Stomach (tissue), 9 donors: ENCODE measurements around the gene CUL9. TPM values are rescaled to one million over a fixed set of nuclear protein-coding genes. Genes with fewer than 3 reads are reported as not detected.

ENCODE experiments used
- DNase-seq, 2 donors: peaks; one replicate each; pipeline versions ENCODE4 v3.0.0 to v3.0.0-alpha.2; 2013 to 2019
- H3K27ac ChIP-seq, 5 donors: fragments of 200-600 bp in 4 of 5; sonication (generic) in 4 of 5; one replicate each; pipeline ENCODE4 v1.5.1; 2013 to 2019; ENCODE audit warnings: mild to moderate bottlenecking in 1 of 5, moderate library complexity in 1 of 5
- H3K27me3 ChIP-seq, 3 donors: fragments of 200-600 bp; sonication (generic); one replicate each; pipeline ENCODE4 v1.5.1; 2017 to 2019; ENCODE audit warnings: mixed run types in 1 of 3
- H3K36me3 ChIP-seq, 4 donors: fragments of 200-600 bp; sonication (generic); 1 replicate in 3 of 4; 2 replicates in 1 of 4; pipeline ENCODE4 v1.5.1; 2016 to 2019
- H3K4me1 ChIP-seq, 4 donors: fragments of 200-600 bp; sonication (generic); one replicate each; pipeline ENCODE4 v1.5.1; 2016 to 2019
- H3K4me3 ChIP-seq, 4 donors: fragments of 200-600 bp; sonication (generic) in 3 of 4; one replicate each; pipeline ENCODE4 v1.5.1; 2016 to 2019; ENCODE audit warnings: mild to moderate bottlenecking in 1 of 4
- H3K9me3 ChIP-seq, 4 donors: fragments of 200-600 bp; sonication (generic); one replicate each; pipeline ENCODE4 v1.5.1; 2016 to 2019
- CTCF ChIP-seq, 7 experiments: fragments of 450-650 bp in 4 of 7; fragments of 200-600 bp in 3 of 7; sonication (generic) in 3 of 7; IDR thresholded peaks; one replicate each; pipeline ENCODE4 v1.5.1; 2016 to 2019; ENCODE audit warnings: antibody characterized with exemption in 7 of 7, control low read depth in 2 of 7, mild to moderate bottlenecking in 1 of 7
- EP300 ChIP-seq: sonication (generic); formaldehyde crosslinking; IDR thresholded peaks from one replicate; pipeline ENCODE4 v1.6.1; 2017; ENCODE audit warnings: antibody characterized with exemption
- POLR2A ChIP-seq, 4 donors: fragments of 450-650 bp; IDR thresholded peaks; one replicate each; pipeline ENCODE4 v1.6.1; 2016; ENCODE audit warnings: antibody characterized with exemption in 4 of 4, control low read depth in 2 of 4, mild to moderate bottlenecking in 1 of 4, moderate library complexity in 1 of 4
- POLR2AphosphoS5 ChIP-seq, 3 donors: sonication (generic); formaldehyde crosslinking; IDR thresholded peaks; one replicate each; pipeline ENCODE4 v1.6.1; 2016; ENCODE audit warnings: antibody characterized with exemption in 3 of 3
- WGBS, 5 donors: extraction: QIAGEN DNeasy Blood & Tissue Kit in 3 of 5; methylation state at CpG; one replicate each; pipeline versions ENCODE4 v1.1.5 to v1.1.7; 2013 to 2018; 5-methylcytosine and 5-hydroxymethylcytosine counted together
- intact Hi-C: fragments of 100-400 bp; cut with DNase I; formaldehyde crosslinking; loops from one replicate; pipeline ENCODE4 v1.15.1; 2023; ENCODE audit warnings: low total_unique reads
- polyA plus RNA-seq, 3 donors: library from polyadenylated mRNA; stranded (reverse); fragments of 200-250 nt; gene quantifications; one replicate each; pipeline ENCODE4 v1.2.3, GENCODE V29; 2013
- total RNA-seq, 5 donors: library from RNA; depleted of rRNA; stranded (reverse); fragments of >200 nt; gene quantifications; one replicate each; pipeline versions ENCODE4 v1.1.0 to v1.2.3, GENCODE V29; 2014 to 2016
- donor health status: healthy with polysubstance abuse.
- donor health status: Bipolar disorder and iron deficiency.
- donor health status: healthy.

Gene CUL9
- total and polyA plus RNA-seq, 8 donors = 22.8 to 120 (median 45.0) TPM

DNA sequence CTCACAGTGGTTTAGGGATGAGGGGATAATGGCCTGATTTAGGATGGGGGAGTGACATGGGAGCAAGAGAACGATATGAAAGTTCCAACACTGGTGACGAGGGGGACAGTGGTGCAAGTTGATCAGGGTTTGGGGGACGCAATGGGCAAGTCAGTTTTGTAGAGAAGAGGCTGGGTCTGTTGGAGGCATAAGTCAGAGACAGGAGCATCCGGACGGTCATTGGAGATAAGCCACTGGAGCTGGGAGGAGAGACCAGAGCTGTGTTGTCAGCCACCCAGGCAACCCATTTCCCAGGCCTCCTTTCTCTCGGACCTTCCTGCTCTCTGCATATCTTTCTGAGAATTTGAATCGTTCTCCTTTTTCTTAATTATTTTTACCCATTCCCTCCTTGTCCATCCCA is 37.8 kb downstream of the CUL9 start:
- H3K36me3 ChIP-seq = peaks cover 25 to 98% (median 89%) of the 10 kb centered on the region in 4 donors
- H3K27me3 ChIP-seq = no peaks in the 10 kb centered on the region
- no peak for TF ChIP-seq EP300
- TF ChIP-seq CTCF (IDR thresholded peaks at IDR 0.05) = no peak
- TF ChIP-seq POLR2AphosphoS5 (IDR thresholded peaks at IDR 0.05) = no peak
- no peak for TF ChIP-seq POLR2A (IDR thresholded peaks at IDR 0.05)
- intact Hi-C loops = no loop called here
- WGBS, 5 donors = 86 to 95% (median 91%) methylated on average over 7 of the region's 7 CpGs
- DNase-seq = no peak
- no peaks in the 10 kb centered on the region for H3K9me3 ChIP-seq
- H3K4me3 ChIP-seq = no peak overlapping the region
- H3K4me1 ChIP-seq = peaks cover 0 to 16% (median 0%) of the 10 kb centered on the region in 4 donors
- H3K27ac ChIP-seq = no peak overlapping the region

DNA sequence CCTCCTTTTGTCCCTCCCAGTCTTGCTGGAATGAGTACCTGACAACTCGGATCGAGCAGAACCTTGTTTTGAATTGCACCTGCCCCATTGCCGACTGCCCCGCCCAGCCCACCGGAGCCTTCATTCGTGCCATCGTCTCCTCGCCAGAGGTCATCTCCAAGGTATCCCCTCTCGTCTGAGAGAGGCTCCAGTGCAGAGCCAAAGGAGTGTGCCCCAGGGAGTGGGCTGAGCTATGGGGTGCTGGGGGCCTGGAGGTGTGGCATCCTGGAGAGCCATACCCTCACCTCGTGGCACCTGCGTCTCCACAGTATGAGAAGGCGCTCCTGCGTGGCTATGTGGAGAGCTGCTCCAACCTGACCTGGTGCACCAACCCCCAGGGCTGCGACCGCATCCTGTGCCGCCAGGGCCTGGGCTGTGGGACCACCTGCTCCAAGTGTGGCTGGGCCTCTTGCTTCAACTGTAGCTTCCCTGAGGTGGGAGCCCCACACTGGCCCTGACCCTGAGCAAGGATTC is 38.5 kb downstream of the CUL9 start:
- Histone ChIP-seq H3K4me3 (no peak overlapping the region), H3K27ac (no peak overlapping the region), H3K27me3 (no peaks in the 10 kb centered on the region), H3K4me1 (peaks cover 0 to 19% (median 0%) of the 10 kb centered on the region in 4 donors), H3K9me3 (no peaks in the 10 kb centered on the region), H3K36me3 (peaks cover 22 to 97% (median 86%) of the 10 kb centered on the region in 4 donors)
- TF ChIP-seq CTCF (IDR thresholded peaks at IDR 0.05) (no peak), POLR2A (IDR thresholded peaks at IDR 0.05) (no peak), POLR2AphosphoS5 (IDR thresholded peaks at IDR 0.05) (no peak), EP300 (no peak)
- WGBS, 5 donors = 88 to 91% (median 90%) methylated on average over 16 of the region's 16 CpGs
- DNase-seq = no peak
- intact Hi-C loops = no loop called here

- Histone ChIP-seq H3K4me3 (no peak overlapping the region), H3K36me3 (peaks cover 16 to 97% (median 81%) of the 10 kb centered on the region in 4 donors), H3K27ac (no peak overlapping the region), H3K9me3 (no peaks in the 10 kb centered on the region), H3K27me3 (no peaks in the 10 kb centered on the region), H3K4me1 (peaks cover 0 to 19% (median 0%) of the 10 kb centered on the region in 4 donors)
- DNase-seq = peak in 1 of 2 donors; percentile 50
- WGBS, 5 donors = 61 to 78% (median 66%) methylated on average over 19 to 20 of the region's 20 CpGs
- intact Hi-C loops = no loop called here
- TF ChIP-seq EP300 (no peak), CTCF (IDR thresholded peaks at IDR 0.05) (no peak), POLR2A (IDR thresholded peaks at IDR 0.05) (no peak), POLR2AphosphoS5 (IDR thresholded peaks at IDR 0.05) (no peak)
These were observed 39.3 kb downstream of the CUL9 start for GRCh38 chr6:43221046-43221972.

- no peak for DNase-seq
- TF ChIP-seq POLR2AphosphoS5 (IDR thresholded peaks at IDR 0.05) = no peak
- no peak for TF ChIP-seq CTCF (IDR thresholded peaks at IDR 0.05)
- TF ChIP-seq POLR2A (IDR thresholded peaks at IDR 0.05) = no peak
- no peak for TF ChIP-seq EP300
These were observed 40.5 kb downstream of the CUL9 start for GRCh38 chr6:43222418-43223059.

More at GRCh38 chr6:43222418-43223059, 40.5 kb downstream of the CUL9 start:
- intact Hi-C loops = no loop called here
- 84 to 92% (median 90%) methylated on average over 15 of the region's 15 CpGs for WGBS, 5 donors
- Histone ChIP-seq H3K9me3 (no peaks in the 10 kb centered on the region), H3K4me3 (no peak overlapping the region), H3K4me1 (peaks cover 0 to 22% (median 2%) of the 10 kb centered on the region in 4 donors), H3K36me3 (peaks cover 10 to 87% (median 69%) of the 10 kb centered on the region in 4 donors), H3K27me3 (no peaks in the 10 kb centered on the region), H3K27ac (no peak overlapping the region)
